GM18508 (cell line): Measurements from ENCODE around the gene KATNAL2.
"Not testable (repeated sequence)": the region's sequence is repeated elsewhere in the genome, so short reads cannot be mapped to it uniquely, and the experiment has no call there.

Source experiments
- ATAC-seq: cut with Tn5 transposase; IDR thresholded peaks from one replicate; pipeline ENCODE4 v1.9.1; 2021; ENCODE audit warnings: moderate number of reproducible peaks; ENCODE audit not compliant: insufficient read depth, unreplicated experiment

Gene KATNAL2

GRCh38 chr18:47029684-47030353 is 112.4 kb downstream of the KATNAL2 start:
- ATAC-seq = not testable (repeated sequence)

GRCh38 chr18:47030887-47031286 is 113.5 kb downstream of the KATNAL2 start:
- not testable (repeated sequence) for ATAC-seq

DNA sequence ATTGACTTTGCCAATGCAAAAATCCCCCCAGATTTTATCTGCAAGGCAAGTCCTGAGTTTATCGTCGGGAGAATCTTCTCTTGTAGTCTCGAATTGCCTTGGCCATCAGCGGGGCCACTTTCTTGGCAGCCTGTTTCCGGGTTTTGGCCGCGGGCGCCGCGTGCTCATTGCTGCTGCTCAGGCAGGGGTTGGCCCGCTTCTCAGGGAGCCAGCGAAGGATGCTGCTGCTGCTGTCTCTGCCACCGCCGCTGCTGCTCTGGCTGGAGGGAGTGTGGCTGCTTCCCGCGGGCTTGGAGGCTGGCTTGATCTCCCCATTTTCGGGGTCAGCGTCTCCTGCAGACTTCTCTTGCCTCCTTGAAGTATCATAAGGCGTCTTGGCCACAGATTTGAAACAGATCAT is 115.5 kb downstream of the KATNAL2 start:
- no peak for ATAC-seq

DNA sequence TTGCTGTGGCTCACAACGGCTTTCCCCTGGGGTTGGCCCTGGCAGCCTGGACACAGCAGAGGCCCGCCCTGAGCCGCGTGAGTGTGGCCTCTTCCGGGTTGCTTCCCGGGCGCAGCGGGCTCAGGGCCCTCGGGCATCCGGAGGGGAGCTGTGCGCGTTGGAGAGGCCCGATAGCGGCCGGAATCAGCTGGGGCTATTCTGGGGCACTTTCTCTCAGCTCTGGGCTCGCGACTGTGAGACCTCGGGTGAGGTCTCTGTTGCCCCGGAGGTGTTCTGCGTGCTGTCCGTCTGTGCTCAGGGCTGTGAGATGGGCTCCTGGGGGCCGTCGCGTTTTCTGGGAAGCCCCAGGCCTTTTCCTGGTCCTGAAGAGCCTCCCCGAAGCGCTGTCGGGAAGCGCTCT is 117.2 kb downstream of the KATNAL2 start:
- not testable (repeated sequence) for ATAC-seq

GRCh38 chr18:47035156-47035671 is 117.8 kb downstream of the KATNAL2 start, which contains the start of gene ELOA2:
TSS of gene ELOA2 (minus strand) at chr18:47035621. CDS start at chr18:47035264, 357 bp downstream.
- ATAC-seq = no peak

GRCh38 chr18:47036298-47036874 is 119.0 kb downstream of the KATNAL2 start:
- ATAC-seq = no peak

GRCh38 chr18:47036927-47037578 is 119.7 kb downstream of the KATNAL2 start:
- ATAC-seq = no peak

DNA sequence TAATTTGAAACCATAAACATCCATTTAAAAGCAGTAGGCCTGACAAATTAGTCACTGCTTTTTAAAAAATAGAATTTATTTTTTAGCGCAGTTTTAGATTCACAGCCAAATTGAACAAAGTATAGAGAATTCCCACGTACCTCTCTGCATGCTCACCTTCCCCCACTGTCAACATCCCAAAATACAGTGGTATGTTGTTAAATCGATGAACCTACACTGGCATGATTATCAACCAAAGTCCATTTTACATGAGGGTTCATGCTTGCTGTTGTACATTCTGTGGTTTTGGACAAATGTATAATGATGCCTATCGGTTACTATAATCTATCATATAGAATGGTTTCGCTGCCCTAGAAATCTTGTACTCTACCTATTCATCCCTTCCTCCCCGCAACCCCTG is 123.6 kb downstream of the KATNAL2 start:
- no peak for ATAC-seq

DNA sequence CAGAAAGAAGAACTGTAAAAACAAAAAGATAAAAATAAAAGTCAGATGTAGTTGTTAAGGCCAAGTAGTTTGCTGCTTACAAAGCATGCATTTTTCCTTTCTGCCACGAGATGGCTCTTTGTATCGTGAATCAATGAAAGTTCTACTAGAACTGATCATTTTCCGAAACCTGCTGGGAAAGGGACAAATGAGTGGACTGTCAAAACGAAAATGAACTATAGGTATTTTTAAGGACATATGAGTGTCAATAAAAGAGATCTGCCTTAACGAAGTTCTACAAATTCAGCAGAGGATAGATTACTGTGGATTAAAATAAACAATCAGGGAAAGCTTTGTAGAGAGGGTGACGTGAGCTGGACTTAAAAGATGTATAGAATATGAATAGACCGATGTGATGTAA is 133.1 kb downstream of the KATNAL2 start:
- ATAC-seq = no peak

DNA sequence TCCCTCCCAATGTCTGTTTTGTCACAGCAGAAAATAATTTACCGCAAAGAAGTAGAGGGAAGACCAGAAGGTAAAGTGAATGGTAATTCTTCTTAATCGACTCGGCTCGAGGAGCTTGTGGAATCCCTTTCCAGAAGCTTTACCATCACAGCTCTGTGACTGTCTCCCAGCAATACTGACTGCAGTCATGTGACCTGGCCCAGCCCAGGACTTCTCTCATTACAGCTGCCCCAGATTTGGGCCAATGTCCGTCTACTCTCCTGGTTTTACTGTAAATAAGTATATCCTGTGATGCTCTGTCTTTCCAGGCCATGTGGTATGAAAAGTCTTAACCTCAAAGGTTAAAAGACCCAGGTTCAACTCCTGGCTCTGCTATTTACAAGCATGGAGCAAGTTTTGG is 137.0 kb downstream of the KATNAL2 start:
- ATAC-seq = no peak

DNA sequence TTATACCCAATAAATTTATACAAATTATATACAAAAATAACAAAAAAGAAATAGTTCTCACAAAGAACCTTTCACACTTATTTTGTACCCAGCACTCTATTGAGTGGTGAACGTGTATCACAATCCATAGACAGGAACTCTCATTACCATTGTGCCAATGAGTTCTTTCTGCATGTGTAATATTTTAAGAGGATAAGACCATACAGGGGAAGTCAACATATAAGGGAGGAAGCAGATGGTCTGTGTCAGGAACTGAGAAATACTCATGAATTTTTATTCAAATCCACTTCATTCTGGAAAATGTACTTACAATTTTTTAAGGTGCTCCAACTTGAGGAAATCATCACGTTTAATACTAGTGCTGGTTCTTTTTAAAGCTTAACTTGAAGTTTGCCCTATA is 145.1 kb downstream of the KATNAL2 start:
- no peak for ATAC-seq

GRCh38 chr18:47063096-47063495 is 145.7 kb downstream of the KATNAL2 start:
- no peak for ATAC-seq

DNA sequence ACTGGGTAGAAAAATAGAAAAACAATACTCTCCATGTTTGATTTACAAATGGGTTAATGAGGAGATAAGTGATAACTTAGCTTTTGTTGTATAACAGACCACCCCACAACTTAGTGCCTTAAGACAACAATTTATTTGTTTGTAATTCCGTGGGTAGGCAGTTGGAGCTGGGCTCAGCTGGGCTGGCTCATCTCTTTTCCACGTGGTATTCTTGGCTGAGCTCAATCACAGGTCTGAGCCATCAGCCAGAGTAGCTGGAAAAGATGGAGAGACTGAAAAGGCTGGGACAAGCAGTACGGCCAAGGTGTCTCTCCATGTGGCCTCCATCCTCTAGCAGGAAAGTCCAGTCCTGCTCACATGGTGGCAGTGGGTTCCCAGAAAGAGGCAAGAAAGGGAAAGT is 150.2 kb downstream of the KATNAL2 start:
- no peak for ATAC-seq

GRCh38 chr18:47075098-47075883 is 157.9 kb downstream of the KATNAL2 start:
- ATAC-seq = no peak

GRCh38 chr18:47077111-47077510 is 159.7 kb downstream of the KATNAL2 start:
- no peak for ATAC-seq

DNA sequence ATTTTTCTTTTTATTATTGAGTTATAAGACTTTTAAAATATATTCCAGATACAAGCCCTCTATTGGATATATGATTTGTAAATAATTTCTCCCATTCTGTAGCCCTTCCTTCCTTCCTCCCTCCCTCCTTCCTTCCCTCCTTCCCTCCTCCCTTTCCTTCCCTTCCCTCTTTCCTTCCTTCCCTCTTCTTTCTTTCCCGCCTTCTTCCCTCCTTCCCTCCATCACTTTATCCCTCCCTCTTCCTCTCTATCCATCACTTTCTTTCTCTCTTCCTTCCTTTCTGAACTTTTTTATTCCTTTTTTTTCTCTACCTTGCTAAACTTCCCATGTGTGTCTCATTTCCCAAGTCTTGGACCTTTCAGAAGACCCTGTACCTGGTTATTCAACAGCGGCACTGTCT is 163.5 kb downstream of the KATNAL2 start:
- ATAC-seq = no peak

- ATAC-seq = no peak
Measured at GRCh38 chr18:47081578-47081977, 164.2 kb downstream of the KATNAL2 start.

DNA sequence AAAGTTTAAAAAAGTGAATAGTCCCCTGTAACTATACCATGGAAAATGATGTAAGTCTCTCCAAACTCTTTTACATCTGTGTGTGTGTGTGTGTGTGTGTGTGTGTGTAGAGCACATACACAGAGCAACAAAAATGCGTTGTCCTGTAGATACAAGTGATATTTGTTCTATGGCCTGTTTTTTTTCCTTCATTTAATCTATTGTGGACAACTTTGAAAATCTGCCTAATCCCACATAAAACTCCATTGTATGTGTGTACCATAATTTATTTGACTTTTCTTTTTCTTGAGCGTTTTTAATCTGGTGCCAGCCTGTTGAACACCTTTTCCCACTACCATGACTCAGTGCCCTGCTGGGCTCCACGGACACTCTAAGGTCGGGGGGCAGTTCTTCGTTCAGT is 170.3 kb downstream of the KATNAL2 start:
- no peak for ATAC-seq

DNA sequence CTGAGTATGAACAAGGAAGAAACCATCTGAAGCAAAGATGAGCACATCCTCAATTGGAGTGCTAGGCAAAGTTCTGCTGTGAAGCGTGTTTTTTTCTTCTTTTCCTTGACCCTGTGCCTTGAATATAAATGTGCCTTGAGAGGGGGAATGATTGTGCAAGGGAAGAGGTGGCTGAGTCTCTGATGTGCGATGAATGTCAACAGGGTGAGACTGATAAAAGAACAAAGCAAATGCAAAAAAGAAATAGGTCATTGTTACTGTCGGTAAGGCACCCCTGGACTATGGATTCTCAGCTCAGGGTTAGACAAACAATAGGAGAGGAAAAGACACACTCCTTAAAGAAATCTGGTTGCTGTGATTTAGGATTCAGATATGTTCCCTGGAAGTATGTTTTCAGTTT is 178.4 kb downstream of the KATNAL2 start:
- ATAC-seq = no peak

- ATAC-seq = no peak
Measured at GRCh38 chr18:47100212-47100831, 182.9 kb downstream of the KATNAL2 start.
